Measurements from ENCODE around the gene CEACAM16.
A peak's percentile ranks its signal among the peaks of the same experiment; 100 is the strongest.

The CEACAM16 gene

DNA sequence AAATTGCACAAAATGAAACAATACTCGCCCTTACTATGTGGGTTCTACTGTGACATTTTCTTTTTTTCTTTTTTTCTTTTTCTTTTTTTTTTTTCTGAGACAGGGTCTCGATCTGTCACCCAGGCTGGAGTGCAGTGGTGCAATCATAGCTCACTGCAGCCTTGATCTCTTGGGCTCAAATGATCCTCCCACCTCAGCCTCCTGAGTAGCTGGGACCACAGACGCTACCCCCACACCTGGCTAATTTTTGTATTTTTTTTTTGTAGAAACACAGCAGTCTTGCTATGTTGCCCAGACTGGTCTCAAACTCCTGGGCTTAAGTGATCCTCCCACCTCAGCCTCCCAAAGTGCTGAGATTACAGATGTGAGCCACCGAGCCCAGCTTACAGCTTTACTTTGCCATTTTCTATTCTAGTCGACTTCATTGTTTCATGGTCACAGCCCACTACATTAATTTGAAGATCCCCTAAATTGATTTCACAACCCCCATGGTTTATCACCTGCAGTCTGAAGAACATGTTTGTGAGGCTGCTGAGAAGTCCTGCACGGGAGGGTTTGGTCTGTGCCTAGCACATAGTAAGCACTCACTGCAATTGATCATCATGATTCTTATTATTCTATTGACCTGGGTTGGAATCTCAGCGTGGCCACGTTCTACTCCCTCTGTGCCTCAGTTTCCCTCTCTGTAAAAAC lies 53.3 kb downstream of the CEACAM16 start (continued):
- no peak for TF ChIP-seq ZNF747 (tag by site-specific recombination; IDR thresholded peaks at IDR 0.05)
- TF ChIP-seq, protein P1, sequence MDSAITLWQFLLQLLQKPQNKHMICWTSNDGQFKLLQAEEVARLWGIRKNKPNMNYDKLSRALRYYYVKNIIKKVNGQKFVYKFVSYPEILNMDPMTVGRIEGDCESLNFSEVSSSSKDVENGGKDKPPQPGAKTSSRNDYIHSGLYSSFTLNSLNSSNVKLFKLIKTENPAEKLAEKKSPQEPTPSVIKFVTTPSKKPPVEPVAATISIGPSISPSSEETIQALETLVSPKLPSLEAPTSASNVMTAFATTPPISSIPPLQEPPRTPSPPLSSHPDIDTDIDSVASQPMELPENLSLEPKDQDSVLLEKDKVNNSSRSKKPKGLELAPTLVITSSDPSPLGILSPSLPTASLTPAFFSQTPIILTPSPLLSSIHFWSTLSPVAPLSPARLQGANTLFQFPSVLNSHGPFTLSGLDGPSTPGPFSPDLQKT (IDR thresholded peaks at IDR 0.05; ENCODE audit: borderline replicate concordance, low read depth, low read length), result no peak
- TF ChIP-seq ZNF571 (tag by site-specific recombination; IDR thresholded peaks at IDR 0.05), result no peak
- TF ChIP-seq TCF7L2 (IDR thresholded peaks at IDR 0.05; ENCODE audit: borderline replicate concordance, low read depth, low read length), result no peak
- no peak for TF ChIP-seq ZNF585B (tag by site-specific recombination; IDR thresholded peaks at IDR 0.05)
- TF ChIP-seq ZNF146 (tag by site-specific recombination; IDR thresholded peaks at IDR 0.05), result no peak
- TF ChIP-seq, protein P2, sequence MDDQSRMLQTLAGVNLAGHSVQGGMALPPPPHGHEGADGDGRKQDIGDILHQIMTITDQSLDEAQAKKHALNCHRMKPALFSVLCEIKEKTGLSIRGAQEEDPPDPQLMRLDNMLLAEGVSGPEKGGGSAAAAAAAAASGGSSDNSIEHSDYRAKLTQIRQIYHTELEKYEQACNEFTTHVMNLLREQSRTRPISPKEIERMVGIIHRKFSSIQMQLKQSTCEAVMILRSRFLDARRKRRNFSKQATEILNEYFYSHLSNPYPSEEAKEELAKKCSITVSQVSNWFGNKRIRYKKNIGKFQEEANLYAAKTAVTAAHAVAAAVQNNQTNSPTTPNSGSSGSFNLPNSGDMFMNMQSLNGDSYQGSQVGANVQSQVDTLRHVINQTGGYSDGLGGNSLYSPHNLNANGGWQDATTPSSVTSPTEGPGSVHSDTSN (CRISPR knock-in tag; IDR thresholded peaks at IDR 0.05), result no peak
- TF ChIP-seq ZNF558 (tag by site-specific recombination; IDR thresholded peaks at IDR 0.05), result no peak

DNA sequence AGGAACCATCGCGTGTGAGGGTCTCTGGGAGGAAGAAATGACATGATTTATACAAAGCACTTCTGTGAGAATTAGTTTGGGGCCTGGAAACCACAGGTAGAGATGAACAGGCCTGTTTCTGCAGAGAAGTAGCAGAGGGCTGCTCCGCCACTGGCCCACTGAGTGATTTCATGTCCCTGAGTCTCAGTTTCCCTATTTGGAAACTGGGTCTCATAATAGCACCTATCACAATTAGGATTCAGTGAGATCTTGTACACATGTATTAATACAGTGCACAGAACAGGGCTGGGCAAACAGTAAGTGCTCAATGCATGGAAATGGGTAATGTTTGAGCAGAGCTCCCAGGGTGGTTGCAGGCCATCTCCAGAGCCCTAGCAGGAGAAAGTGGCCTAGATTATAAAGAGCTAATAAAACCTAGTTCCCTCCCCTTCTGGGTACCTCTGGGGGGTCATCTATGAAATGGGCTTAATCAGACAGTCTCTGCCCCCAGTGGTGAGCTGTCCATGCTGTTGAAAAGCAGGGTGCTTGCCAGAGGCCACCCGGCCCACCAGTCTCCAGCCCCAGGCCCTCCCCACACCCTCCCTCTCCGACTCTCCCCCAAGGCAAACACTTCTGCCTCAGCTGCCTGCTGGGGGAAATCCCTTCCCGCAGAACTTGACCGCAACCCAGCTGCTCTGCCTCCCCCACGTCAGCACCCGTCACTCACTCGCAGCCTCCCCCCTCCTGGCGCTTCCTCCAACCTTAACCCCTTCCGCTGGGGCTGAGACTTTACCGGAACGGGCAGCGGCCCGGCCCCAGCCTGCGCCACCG lies 54.1 kb downstream of the CEACAM16 start:
- CTCF ChIA-PET, result interaction anchor here (0.6 to 4.8 kb wide), 10 partner anchors 12 to 687 kb away, joined by 3 to 26 read pairs (median 3); no protein-coding TSS in a partner anchor
- POLR2A ChIA-PET, result interaction anchor here (0.6 to 2.2 kb wide), 6 partner anchors 10 to 231 kb away, joined by 3 to 9 read pairs (median 4); no protein-coding TSS in a partner anchor
- Histone ChIP-seq H3K4me1 (ENCODE audit: control insufficient read depth, insufficient read depth, low read length) (peaks cover 19% of the 10 kb centered on the region), H3K4me3 (ENCODE audit: low read depth, low read length) (peak overlapping the region; percentile 16; the same call in 1 of the 2 replicates), H3K27ac (ENCODE audit: extremely low read depth, low read depth, low read length) (no peak overlapping the region), H3K36me3 (ENCODE audit: control insufficient read depth in 2 of 2, insufficient read depth in 1 of 2, low read length in 2 of 2) (peaks cover 8 to 11% of the 10 kb centered on the region in 2 experiments; a peak in 2 of 3 replicates), H3K9me3 (ENCODE audit: control insufficient read depth, insufficient read depth, low read depth, low read length) (no peaks in the 10 kb centered on the region)
- TF ChIP-seq ZBTB17 (tag by site-specific recombination; IDR thresholded peaks at IDR 0.05) (peak; percentile 73), ZFP41 (tag by site-specific recombination; IDR thresholded peaks at IDR 0.05; ENCODE audit: borderline replicate concordance) (no peak), PRDM1 (tag by site-specific recombination; IDR thresholded peaks at IDR 0.05) (peak; percentile 86), MZF1 (tag by site-specific recombination; IDR thresholded peaks at IDR 0.05; ENCODE audit: borderline replicate concordance) (peak; percentile 75), ZFHX2 (tag by site-specific recombination; conservative IDR thresholded peaks at IDR 0.05) (peak; percentile 92), ZFP37 (tag by site-specific recombination; IDR thresholded peaks at IDR 0.05) (peak; percentile 61; the same call in 1 of the 2 replicates), ZNF629 (tag by site-specific recombination; IDR thresholded peaks at IDR 0.05) (peak; percentile 93), ZNF140 (tag by site-specific recombination; IDR thresholded peaks at IDR 0.05) (no peak), ZEB2 (tag by site-specific recombination; IDR thresholded peaks at IDR 0.05) (peak; percentile 84), KLF9 (tag by site-specific recombination; IDR thresholded peaks at IDR 0.05; ENCODE audit: low read depth) (peak; percentile 49; the same call in 1 of the 2 replicates), SALL2 (tag by site-specific recombination; IDR thresholded peaks at IDR 0.05; ENCODE audit: borderline replicate concordance) (no peak), KLF7 (tag by site-specific recombination; IDR thresholded peaks at IDR 0.05; ENCODE audit: borderline replicate concordance) (peak; percentile 84; the same call in 1 of the 2 replicates), MEIS1 (CRISPR knock-in tag; IDR thresholded peaks at IDR 0.05; ENCODE audit: borderline replicate concordance) (peak; percentile 68; the same call in 1 of the 2 replicates), WT1 (tag by site-specific recombination; IDR thresholded peaks at IDR 0.05) (peak; percentile 96), ZSCAN30 (tag by site-specific recombination; IDR thresholded peaks at IDR 0.05) (0 out of 2 replicates have a peak, but pooled peaks have one; percentile 15), ZNF792 (tag by site-specific recombination; IDR thresholded peaks at IDR 0.05) (peak; percentile 60; the same call in 1 of the 2 replicates), ZNF324 (tag by site-specific recombination; IDR thresholded peaks at IDR 0.05) (peak; percentile 71; the same call in 1 of the 2 replicates), ZXDB (tag by site-specific recombination; IDR thresholded peaks at IDR 0.05) (peak; percentile 84), ZFP69B (tag by site-specific recombination; IDR thresholded peaks at IDR 0.05) (peak; percentile 62; the same call in 1 of the 2 replicates), BCL11A (tag by site-specific recombination; IDR thresholded peaks at IDR 0.05; ENCODE audit: low read depth) (peak; percentile 64; the same call in 1 of the 2 replicates), ZIC2 (tag by site-specific recombination; IDR thresholded peaks at IDR 0.05) (peak; percentile 96), SP7 (tag by site-specific recombination; IDR thresholded peaks at IDR 0.05) (peak; percentile 96)
- TF ChIP-seq, protein P3, sequence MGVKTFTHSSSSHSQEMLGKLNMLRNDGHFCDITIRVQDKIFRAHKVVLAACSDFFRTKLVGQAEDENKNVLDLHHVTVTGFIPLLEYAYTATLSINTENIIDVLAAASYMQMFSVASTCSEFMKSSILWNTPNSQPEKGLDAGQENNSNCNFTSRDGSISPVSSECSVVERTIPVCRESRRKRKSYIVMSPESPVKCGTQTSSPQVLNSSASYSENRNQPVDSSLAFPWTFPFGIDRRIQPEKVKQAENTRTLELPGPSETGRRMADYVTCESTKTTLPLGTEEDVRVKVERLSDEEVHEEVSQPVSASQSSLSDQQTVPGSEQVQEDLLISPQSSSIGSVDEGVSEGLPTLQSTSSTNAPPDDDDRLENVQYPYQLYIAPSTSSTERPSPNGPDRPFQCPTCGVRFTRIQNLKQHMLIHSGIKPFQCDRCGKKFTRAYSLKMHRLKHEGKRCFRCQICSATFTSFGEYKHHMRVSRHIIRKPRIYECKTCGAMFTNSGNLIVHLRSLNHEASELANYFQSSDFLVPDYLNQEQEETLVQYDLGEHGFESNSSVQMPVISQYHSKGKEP (tag by site-specific recombination; IDR thresholded peaks at IDR 0.05), result 0 out of 2 replicates have a peak, but pooled peaks have one; percentile 22
- TF ChIP-seq, protein P4, sequence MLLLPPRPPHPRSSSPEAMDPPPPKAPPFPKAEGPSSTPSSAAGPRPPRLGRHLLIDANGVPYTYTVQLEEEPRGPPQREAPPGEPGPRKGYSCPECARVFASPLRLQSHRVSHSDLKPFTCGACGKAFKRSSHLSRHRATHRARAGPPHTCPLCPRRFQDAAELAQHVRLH (tag by site-specific recombination; IDR thresholded peaks at IDR 0.05), result 0 out of 2 replicates have a peak, but pooled peaks have one; percentile 67
